IPS-20b (cell line): ENCODE measurements around the gene PGM5.

Experiments used
- H3K27ac ChIP-seq: one replicate; pipeline ENCODE4 v1.5.1; 2013; ENCODE audit warnings: low read length
- H3K27me3 ChIP-seq: 2 replicates; pipeline ENCODE4 v1.6.1; 2013; ENCODE audit warnings: mild to moderate bottlenecking, low read length, inconsistent platforms; ENCODE audit not compliant: insufficient read depth
- H3K36me3 ChIP-seq: 2 replicates; pipeline ENCODE4 v1.6.1; 2013; ENCODE audit warnings: low read depth, mild to moderate bottlenecking, inconsistent platforms, low read length, moderate library complexity; ENCODE audit not compliant: insufficient read depth
- H3K4me1 ChIP-seq: 2 replicates; pipeline ENCODE4 v1.6.1; 2013; ENCODE audit warnings: mild to moderate bottlenecking, control low read depth, inconsistent platforms, low read length, moderate library complexity; ENCODE audit not compliant: insufficient read depth
- H3K4me3 ChIP-seq: 2 replicates; pipeline ENCODE4 v1.5.1; 2013; ENCODE audit warnings: mild to moderate bottlenecking, low read length, inconsistent platforms
- H3K9ac ChIP-seq: 2 replicates; pipeline ENCODE4 v1.6.1; 2013; ENCODE audit warnings: low read depth, mild to moderate bottlenecking, inconsistent platforms, low read length, moderate library complexity
- H3K9me3 ChIP-seq: 2 replicates; pipeline ENCODE4 v1.6.1; 2013; ENCODE audit warnings: mild to moderate bottlenecking, low read depth, low read length, inconsistent platforms; ENCODE audit not compliant: insufficient read depth

The PGM5 gene

GRCh38 chr9:68577774-68578591, 221.6 kb downstream of the PGM5 start:
- Histone ChIP-seq H3K4me1 (no peaks in the 10 kb centered on the region), H3K9me3 (no peaks in the 10 kb centered on the region), H3K36me3 (no peaks in the 10 kb centered on the region), H3K9ac (no peak overlapping the region), H3K4me3 (no peak overlapping the region), H3K27ac (no peak overlapping the region), H3K27me3 (no peaks in the 10 kb centered on the region)
